CD4-positive, alpha-beta memory T cell (primary cell): Measurements from ENCODE around the gene ARFGAP2. TPM values are rescaled to one million over a fixed set of nuclear protein-coding genes. Genes with fewer than 3 reads are reported as not detected.

Source experiments
- CTCF ChIA-PET: fragments of 350-600 bp; sonication (Branson Sonifier 250); formaldehyde crosslinking; loops from one replicate; lab custom pipeline; 2021; ENCODE audit warnings: inconsistent platforms; ENCODE audit not compliant: partially characterized antibody; lab: Charles Lee
- POLR2A ChIA-PET: fragments of 350-600 bp; sonication (Branson Sonifier 250); formaldehyde crosslinking; loops from one replicate; lab custom pipeline; 2021; ENCODE audit not compliant: partially characterized antibody; lab: Charles Lee
- DNase-seq, 5 donors: peaks; one replicate each; pipeline versions ENCODE4 v3.0.0 to v3.0.0-alpha.2; 2020 to 2022; ENCODE audit warnings: mixed read lengths in 1 of 5
- H3K27ac ChIP-seq: one replicate; pipeline ENCODE4 v1.7.0; 2013; ENCODE audit warnings: low read depth, low read length
- H3K27me3 ChIP-seq: 2 replicates; pipeline ENCODE4 v1.7.0; 2013; ENCODE audit warnings: mild to moderate bottlenecking, low read length, moderate library complexity; ENCODE audit not compliant: insufficient read depth
- H3K36me3 ChIP-seq: 2 replicates; pipeline ENCODE4 v1.7.0; 2013; ENCODE audit warnings: mild to moderate bottlenecking, low read length, moderate library complexity; ENCODE audit not compliant: insufficient read depth
- H3K4me1 ChIP-seq: 2 replicates; pipeline ENCODE4 v1.7.0; 2013; ENCODE audit warnings: mild to moderate bottlenecking, low read length, moderate library complexity; ENCODE audit not compliant: insufficient read depth
- H3K4me3 ChIP-seq, 2 donors: one replicate each; pipeline ENCODE4 v1.7.0; 2013; ENCODE audit warnings: low read length in 2 of 2, mild to moderate bottlenecking in 1 of 2
- H3K9me3 ChIP-seq, 2 donors: one replicate each; pipeline ENCODE4 v1.7.0; 2013; ENCODE audit warnings: low read length in 2 of 2, control low read depth in 1 of 2; ENCODE audit not compliant: control insufficient read depth in 1 of 2
- H3K27ac Mint-ChIP-seq, 7 donors: one replicate each; pipeline ENCODE4 v1.8.0; 2020 to 2021; ENCODE audit warnings: mixed read lengths in 7 of 7, mild to moderate bottlenecking in 6 of 7, inconsistent platforms in 3 of 7, moderate library complexity in 3 of 7
- H3K27me3 Mint-ChIP-seq, 2 donors: one replicate each; pipeline ENCODE4 v1.8.0; 2020 to 2021; ENCODE audit warnings: mixed read lengths in 2 of 2
- H3K36me3 Mint-ChIP-seq, 2 donors: one replicate each; pipeline ENCODE4 v1.8.0; 2020 to 2021; ENCODE audit warnings: mixed read lengths in 2 of 2, inconsistent platforms in 1 of 2, mild to moderate bottlenecking in 1 of 2
- H3K4me1 Mint-ChIP-seq, 4 donors: one replicate each; pipeline ENCODE4 v1.8.0; 2020 to 2021; ENCODE audit warnings: mixed read lengths in 4 of 4, mild to moderate bottlenecking in 1 of 4
- H3K4me3 Mint-ChIP-seq, 8 donors: one replicate each; pipeline ENCODE4 v1.8.0; 2020 to 2021; ENCODE audit warnings: mixed read lengths in 8 of 8, mild to moderate bottlenecking in 7 of 8, moderate library complexity in 6 of 8, inconsistent platforms in 3 of 8
- H3K9me3 Mint-ChIP-seq, 8 donors: one replicate each; pipeline ENCODE4 v1.8.0; 2020 to 2021; ENCODE audit warnings: mixed read lengths in 8 of 8, mild to moderate bottlenecking in 5 of 8, inconsistent platforms in 3 of 8, moderate library complexity in 1 of 8
- intact Hi-C: fragments of 100-400 bp; cut with micrococcal nuclease; formaldehyde crosslinking; loops from one replicate; pipeline ENCODE4 v1.15.1; 2023
- polyA plus RNA-seq, 2 donors: library from polyadenylated mRNA; unstranded; fragments of 300-500 nt; fragmentation: Illumina TruSeq; gene quantifications; one replicate each; pipeline ENCODE4 v1.2.3, GENCODE V29; 2021
- total RNA-seq, 2 experiments: library from RNA; stranded (reverse); gene quantifications; one replicate each; pipeline ENCODE4 v1.2.3, GENCODE V29; 2021

Gene ARFGAP2
- total and polyA plus RNA-seq, 4 experiments from 2014 or later = 88.6 to 142 (median 137) TPM

DNA sequence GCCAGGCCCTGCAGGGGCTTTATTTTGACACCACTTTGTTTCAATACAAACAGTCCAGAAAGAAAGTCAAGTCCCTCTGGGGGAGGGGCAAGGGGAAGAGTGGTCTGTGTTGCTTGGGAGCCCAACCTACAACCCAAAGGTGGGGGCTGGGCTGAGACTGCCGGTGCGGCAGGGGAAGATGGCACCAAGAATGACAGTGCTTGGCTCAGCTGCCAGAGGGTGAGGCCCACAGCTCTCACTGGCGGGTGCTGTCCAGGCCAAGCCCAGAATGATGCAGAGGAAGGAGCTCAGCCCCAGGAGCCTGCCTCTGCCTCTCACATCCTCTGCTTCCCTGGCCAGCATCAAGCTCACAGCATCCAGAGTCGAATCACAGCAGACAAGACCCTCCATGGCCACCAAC is 12.4 kb downstream of the ARFGAP2 start:
- intact Hi-C loops = no loop called here
- Histone ChIP-seq H3K36me3 (peaks cover 52% of the 10 kb centered on the region), H3K27me3 (no peaks in the 10 kb centered on the region), H3K9me3 (no peaks in the 10 kb centered on the region), H3K27ac (no peak overlapping the region), H3K4me1 (no peaks in the 10 kb centered on the region), H3K4me3 (no peak overlapping the region)
- DNase-seq = no peak
- Mint-ChIP-seq H3K4me3 (peak overlapping the region in 1 of 8 donors; percentile 45), H3K4me1 (peaks cover 0 to 1% (median 0%) of the 10 kb centered on the region in 4 donors), H3K27ac (no peak overlapping the region), H3K36me3 (peaks cover 15 to 49% of the 10 kb centered on the region in 2 donors), H3K27me3 (no peaks in the 10 kb centered on the region), H3K9me3 (peaks cover 0 to 2% (median 0%) of the 10 kb centered on the region in 8 donors)
- ChIA-PET CTCF (interaction anchor here (2.9 to 3.4 kb wide), 2 partner anchors 11 to 13 kb away, joined by 11 to 31 read pairs; partner anchors contain the start of gene ARFGAP2), POLR2A (interaction anchor here (0.7 to 1.2 kb wide), 3 partner anchors 9 to 128 kb away, joined by 3 read pairs; no protein-coding TSS in a partner anchor)

DNA sequence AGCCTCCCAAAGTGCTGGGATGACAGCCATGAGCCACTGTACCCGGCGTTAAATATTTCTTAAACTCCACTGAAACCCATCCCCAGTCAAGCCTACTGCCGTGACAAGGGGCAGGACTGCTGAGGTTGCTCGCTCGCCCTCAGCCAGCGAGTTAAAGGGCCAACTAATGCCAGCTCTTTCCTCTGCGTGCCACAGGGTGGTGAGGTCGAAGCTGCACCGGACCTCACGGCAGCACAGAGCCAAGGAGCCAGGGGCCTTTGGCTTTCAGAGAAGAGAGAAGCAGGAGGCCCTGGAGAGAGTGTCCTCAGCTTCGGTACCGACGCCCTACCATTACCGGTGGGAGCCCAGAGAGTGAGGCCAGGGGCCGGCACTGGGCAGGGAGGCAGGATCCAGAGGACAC is 12.8 kb downstream of the ARFGAP2 start:
- Mint-ChIP-seq H3K27me3 (no peaks in the 10 kb centered on the region), H3K4me3 (peak overlapping the region in 1 of 8 donors; percentile 45), H3K9me3 (peaks cover 0 to 2% (median 0%) of the 10 kb centered on the region in 8 donors), H3K4me1 (peaks cover 0 to 1% (median 0%) of the 10 kb centered on the region in 4 donors), H3K36me3 (peaks cover 15 to 47% of the 10 kb centered on the region in 2 donors), H3K27ac (no peak overlapping the region)
- H3K27me3 ChIP-seq = no peaks in the 10 kb centered on the region
- no peak for DNase-seq
- no peaks in the 10 kb centered on the region for H3K9me3 ChIP-seq
- POLR2A ChIA-PET = interaction anchor here (0.7 to 1.2 kb wide), 3 partner anchors 8 to 127 kb away, joined by 3 read pairs; no protein-coding TSS in a partner anchor
- intact Hi-C loops = no loop called here
- H3K4me3 ChIP-seq = no peak overlapping the region
- no peaks in the 10 kb centered on the region for H3K4me1 ChIP-seq
- H3K27ac ChIP-seq = no peak overlapping the region
- peaks cover 49% of the 10 kb centered on the region for H3K36me3 ChIP-seq
- CTCF ChIA-PET = interaction anchor here (1.1 to 3.4 kb wide), 6 partner anchors 8 to 107 kb away, joined by 4 to 31 read pairs (median 9); partner anchors contain the start of gene ARFGAP2

DNA sequence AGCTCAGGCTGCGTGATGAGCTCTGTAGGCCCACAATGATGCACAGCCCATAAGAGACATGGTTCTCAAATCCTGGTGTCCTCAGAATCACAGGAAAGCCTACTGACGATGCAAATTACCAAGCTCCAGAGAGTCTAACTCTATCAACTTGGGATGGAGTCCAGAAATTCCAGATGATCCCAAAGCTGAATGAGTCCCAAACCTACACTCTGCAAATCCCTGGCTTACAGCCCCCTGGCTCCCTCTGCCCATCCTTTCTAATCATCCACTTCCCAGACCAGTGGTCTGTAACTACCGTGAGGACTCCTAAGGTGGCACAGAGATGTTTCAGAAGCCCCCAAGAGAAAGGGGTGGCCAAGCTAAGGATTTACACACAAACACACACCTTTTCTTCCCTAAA is 13.5 kb downstream of the ARFGAP2 start:
- Mint-ChIP-seq H3K27ac (no peak overlapping the region), H3K36me3 (peaks cover 15 to 44% of the 10 kb centered on the region in 2 donors), H3K4me3 (no peak overlapping the region), H3K27me3 (no peaks in the 10 kb centered on the region), H3K9me3 (peaks cover 0 to 2% (median 0%) of the 10 kb centered on the region in 8 donors), H3K4me1 (peaks cover 0 to 1% (median 0%) of the 10 kb centered on the region in 4 donors)
- no peak overlapping the region for H3K4me3 ChIP-seq
- intact Hi-C loops = no loop called here
- no peak overlapping the region for H3K27ac ChIP-seq
- CTCF ChIA-PET = interaction anchor here (0.6 to 3.4 kb wide), 12 partner anchors 9 to 276 kb away, joined by 3 to 31 read pairs (median 4); partner anchors contain the start of genes ARFGAP2 and DDB2
- no peaks in the 10 kb centered on the region for H3K9me3 ChIP-seq
- POLR2A ChIA-PET = interaction anchor here (0.8 kb wide), 1 partner anchor 51 kb away, joined by 3 read pairs; the partner anchor contains the start of gene DDB2
- peaks cover 43% of the 10 kb centered on the region for H3K36me3 ChIP-seq
- DNase-seq = no peak
- no peaks in the 10 kb centered on the region for H3K4me1 ChIP-seq
- no peaks in the 10 kb centered on the region for H3K27me3 ChIP-seq

DNA sequence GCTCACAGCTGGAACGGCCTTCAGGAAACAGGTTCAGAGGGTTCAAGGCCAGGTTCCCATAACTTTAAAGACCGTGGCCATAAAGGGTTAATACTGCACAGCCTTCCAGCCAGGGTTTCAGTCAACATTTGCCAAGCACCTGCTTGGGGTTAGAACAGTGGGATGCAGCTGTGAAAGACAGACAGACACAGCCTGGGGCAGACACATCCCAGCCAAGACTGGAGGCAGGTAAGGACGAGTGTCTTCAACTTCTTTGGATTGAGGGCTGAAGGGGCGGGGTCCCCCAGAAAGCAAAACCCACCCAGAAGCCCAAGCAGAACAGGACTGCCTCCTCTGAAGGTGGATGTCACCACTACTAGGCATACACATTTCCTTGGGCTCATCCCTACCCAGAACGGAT is 14.3 kb downstream of the ARFGAP2 start:
- Mint-ChIP-seq H3K27me3 (no peaks in the 10 kb centered on the region), H3K36me3 (peaks cover 15 to 39% of the 10 kb centered on the region in 2 donors), H3K27ac (peak overlapping the region in 1 of 7 donors; percentile 24), H3K4me1 (peaks cover 0 to 1% (median 0%) of the 10 kb centered on the region in 4 donors), H3K9me3 (peaks cover 0 to 2% (median 0%) of the 10 kb centered on the region in 8 donors), H3K4me3 (no peak overlapping the region)
- POLR2A ChIA-PET = no interaction called here
- no peaks in the 10 kb centered on the region for H3K9me3 ChIP-seq
- no peak overlapping the region for H3K27ac ChIP-seq
- no peak for DNase-seq
- H3K4me3 ChIP-seq = no peak overlapping the region
- H3K4me1 ChIP-seq = no peaks in the 10 kb centered on the region
- no peaks in the 10 kb centered on the region for H3K27me3 ChIP-seq
- CTCF ChIA-PET = interaction anchor here (0.8 to 3.4 kb wide), 11 partner anchors 9 to 292 kb away, joined by 3 to 31 read pairs (median 5); partner anchors contain the start of genes ARFGAP2 and DDB2
- H3K36me3 ChIP-seq = peaks cover 35% of the 10 kb centered on the region
- intact Hi-C loops = no loop called here

DNA sequence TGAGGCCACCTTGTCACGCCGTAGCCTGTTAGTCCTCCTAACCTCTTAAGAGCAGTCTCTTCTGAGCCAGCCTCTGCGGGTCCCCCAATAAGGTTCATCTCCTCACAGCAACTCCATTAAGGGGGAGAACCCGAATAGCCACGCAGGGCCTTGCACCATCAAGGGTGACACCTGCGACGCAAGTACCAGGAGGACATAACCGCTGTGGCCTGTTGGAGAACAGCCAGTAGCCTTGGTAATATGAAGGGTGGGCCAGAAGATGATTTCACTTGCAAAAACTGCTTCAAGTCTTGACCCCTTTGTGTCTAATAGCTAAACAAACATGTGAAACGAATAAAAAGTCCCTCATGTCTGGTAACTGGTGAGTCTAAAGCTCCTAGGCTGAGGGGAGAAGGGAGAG is 14.8 kb downstream of the ARFGAP2 start:
- no peaks in the 10 kb centered on the region for H3K27me3 ChIP-seq
- CTCF ChIA-PET = interaction anchor here (0.8 to 3.4 kb wide), 7 partner anchors 8 to 293 kb away, joined by 3 to 31 read pairs (median 5); partner anchors contain the start of gene ARFGAP2
- Mint-ChIP-seq H3K4me1 (peaks cover 0 to 1% (median 0%) of the 10 kb centered on the region in 4 donors), H3K27me3 (no peaks in the 10 kb centered on the region), H3K36me3 (peaks cover 15 to 34% of the 10 kb centered on the region in 2 donors), H3K27ac (no peak overlapping the region), H3K4me3 (no peak overlapping the region), H3K9me3 (peaks cover 0 to 2% (median 0%) of the 10 kb centered on the region in 8 donors)
- intact Hi-C loops = loop anchor here (1.0 kb wide), 1 partner anchor 273 kb away; no protein-coding TSS in a partner anchor
- DNase-seq = no peak
- H3K4me1 ChIP-seq = no peaks in the 10 kb centered on the region
- H3K9me3 ChIP-seq = no peaks in the 10 kb centered on the region
- peaks cover 30% of the 10 kb centered on the region for H3K36me3 ChIP-seq
- H3K4me3 ChIP-seq = no peak overlapping the region
- POLR2A ChIA-PET = no interaction called here
- no peak overlapping the region for H3K27ac ChIP-seq

DNA sequence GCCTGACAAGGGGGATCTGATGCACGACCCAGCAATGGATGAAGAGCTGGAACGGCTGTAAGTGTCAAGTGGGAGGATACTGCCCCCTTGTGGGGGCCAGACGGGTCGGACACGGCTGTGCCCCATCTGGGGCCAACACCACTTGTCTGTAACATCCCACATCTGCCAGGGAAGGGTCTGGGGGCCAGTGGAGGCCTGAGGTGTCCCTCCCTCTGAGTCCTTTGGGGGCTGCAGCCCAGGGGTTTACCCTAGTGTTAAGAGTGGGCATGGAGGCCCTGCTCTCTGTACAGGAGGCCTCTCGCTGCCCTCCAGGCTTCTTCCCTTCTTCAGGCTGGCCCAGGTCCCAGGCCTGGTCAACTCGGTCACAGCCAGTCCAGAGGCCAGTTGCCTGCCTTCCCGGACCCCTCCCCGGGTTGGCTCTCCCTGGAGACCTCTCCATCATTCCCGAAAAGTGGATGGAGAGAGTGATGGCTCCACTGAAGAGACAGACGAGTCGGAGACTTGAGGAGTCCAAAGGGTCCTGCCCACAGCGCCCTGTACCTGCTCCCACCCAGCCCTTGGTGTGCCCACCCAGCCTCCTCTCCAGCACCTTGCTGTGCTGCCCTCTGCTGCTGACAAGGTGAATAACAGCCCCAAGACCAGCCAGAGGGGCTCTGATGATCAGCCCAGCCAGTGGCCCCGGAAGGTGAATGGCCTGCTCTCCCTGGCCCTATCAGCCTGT is 15.4 kb downstream of the ARFGAP2 start:
- H3K4me1 ChIP-seq = no peaks in the 10 kb centered on the region
- H3K4me3 ChIP-seq = no peak overlapping the region
- H3K27me3 Mint-ChIP-seq = no peaks in the 10 kb centered on the region
- H3K4me1 Mint-ChIP-seq = peaks cover 0 to 1% (median 0%) of the 10 kb centered on the region in 4 donors
- intact Hi-C loops = loop anchor here (1.0 kb wide), 1 partner anchor 272 kb away; no protein-coding TSS in a partner anchor
- POLR2A ChIA-PET = no interaction called here
- H3K27ac ChIP-seq = no peak overlapping the region
- peaks cover 24% of the 10 kb centered on the region for H3K36me3 ChIP-seq
- no peaks in the 10 kb centered on the region for H3K9me3 Mint-ChIP-seq
- no peaks in the 10 kb centered on the region for H3K27me3 ChIP-seq
- H3K4me3 Mint-ChIP-seq = no peak overlapping the region
- peak overlapping the region in 1 of 7 donors; percentile 75 for H3K27ac Mint-ChIP-seq
- CTCF ChIA-PET = interaction anchor here (0.9 to 3.4 kb wide), 8 partner anchors 8 to 274 kb away, joined by 4 to 31 read pairs (median 6); partner anchors contain the start of gene ARFGAP2
- peak; percentile 49 to 59 (median 55) for DNase-seq
- H3K9me3 ChIP-seq = no peaks in the 10 kb centered on the region
- peaks cover 11 to 28% of the 10 kb centered on the region in 2 donors for H3K36me3 Mint-ChIP-seq
